Stimulated activated CD4-positive, alpha-beta T cell treated with anti-CD3 and anti-CD28 coated beads, Interleukin-4, amount 100 ng/mL, for 4 hours (primary cell): ENCODE data around the gene MSTO1.
"Not testable (repeated sequence)": the region's sequence is repeated elsewhere in the genome, so short reads cannot be mapped to it uniquely, and the experiment has no call there.

ENCODE experiments used
- DNase-seq, 2 experiments: peaks; one replicate each; pipeline ENCODE4 v3.0.0-alpha.2; 2020

MSTO1 gene

DNA sequence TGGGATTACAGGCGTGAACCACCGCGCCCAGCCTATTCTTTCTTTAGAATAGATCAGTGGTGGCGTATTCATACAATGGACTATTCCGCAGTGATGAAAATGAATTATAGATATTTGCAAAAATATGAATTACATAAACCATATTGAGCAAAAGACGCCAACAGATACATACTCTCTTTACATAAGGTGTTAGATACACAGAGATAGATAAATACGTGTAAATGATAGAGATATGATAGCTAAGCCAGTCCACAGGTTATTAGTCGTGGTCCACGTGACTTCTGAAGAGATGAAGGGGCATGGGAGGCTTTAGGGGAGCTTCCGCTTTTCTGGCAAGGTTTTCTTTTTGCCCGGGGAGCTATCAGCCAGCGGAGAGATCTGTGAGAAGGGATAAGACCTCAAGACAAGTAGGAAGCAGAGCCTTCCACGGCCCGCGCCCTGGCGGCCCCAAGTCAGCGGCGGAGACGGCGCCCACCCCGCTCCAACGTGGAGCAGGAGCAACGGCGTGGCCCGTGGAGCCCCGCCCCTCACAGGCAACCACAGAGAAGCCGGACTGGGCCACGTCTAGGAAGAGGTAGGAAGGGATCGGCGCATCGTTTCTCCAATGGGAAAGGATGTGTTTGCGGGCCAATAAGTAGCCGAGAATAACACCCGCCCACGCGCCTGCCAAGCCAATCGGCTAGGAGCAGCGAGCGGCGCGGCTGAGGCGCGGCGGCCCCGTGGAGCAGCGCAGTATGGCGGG, at the start of gene MSTO1:
TSS of gene MSTO1 (plus strand) at position 704 of the 742 bp plus-strand sequence. CDS start at position 735, 31 bp downstream.
- peak; percentile 98 for DNase-seq

DNA sequence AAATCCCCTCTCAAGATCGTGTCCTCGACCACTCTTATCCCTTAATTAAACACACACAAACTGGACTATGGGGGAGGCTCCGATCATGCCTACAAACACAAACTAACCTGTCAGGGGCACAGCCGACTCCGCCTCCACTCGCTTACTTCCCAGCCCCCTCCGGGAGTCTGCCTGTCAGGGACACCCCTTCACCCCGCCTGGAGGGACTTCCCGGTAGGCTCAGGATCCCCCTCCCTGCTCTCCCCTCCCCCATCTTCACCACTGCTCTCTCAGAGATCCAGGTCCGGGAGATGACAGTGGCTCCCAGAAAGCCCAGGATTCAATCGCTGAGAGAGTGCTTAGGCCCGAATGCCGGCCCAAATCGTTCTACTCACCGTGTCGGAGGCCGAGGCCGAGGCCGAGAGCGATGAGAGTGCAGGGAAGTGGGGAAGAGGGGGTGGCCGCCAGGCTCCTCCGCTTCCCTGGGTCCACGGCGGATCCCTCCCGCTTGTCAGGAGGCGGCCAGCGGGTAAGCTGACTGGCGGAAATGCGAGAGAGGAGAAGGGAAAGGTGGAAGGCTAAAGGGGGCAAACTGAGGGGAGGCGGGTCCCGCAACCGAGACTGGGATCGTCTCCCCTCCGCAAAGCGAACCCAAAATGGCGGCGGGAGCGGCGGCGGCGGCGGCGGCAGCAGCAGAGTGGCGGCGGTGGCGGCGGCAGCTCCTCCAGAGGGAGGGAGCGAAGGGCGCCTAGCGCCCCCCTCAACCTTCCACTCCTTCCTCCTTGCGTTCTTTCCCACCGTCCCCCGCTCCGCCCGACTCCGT, 48.0 kb upstream of the MSTO1 start:
- peak; percentile 5 to 56 for DNase-seq

DNA sequence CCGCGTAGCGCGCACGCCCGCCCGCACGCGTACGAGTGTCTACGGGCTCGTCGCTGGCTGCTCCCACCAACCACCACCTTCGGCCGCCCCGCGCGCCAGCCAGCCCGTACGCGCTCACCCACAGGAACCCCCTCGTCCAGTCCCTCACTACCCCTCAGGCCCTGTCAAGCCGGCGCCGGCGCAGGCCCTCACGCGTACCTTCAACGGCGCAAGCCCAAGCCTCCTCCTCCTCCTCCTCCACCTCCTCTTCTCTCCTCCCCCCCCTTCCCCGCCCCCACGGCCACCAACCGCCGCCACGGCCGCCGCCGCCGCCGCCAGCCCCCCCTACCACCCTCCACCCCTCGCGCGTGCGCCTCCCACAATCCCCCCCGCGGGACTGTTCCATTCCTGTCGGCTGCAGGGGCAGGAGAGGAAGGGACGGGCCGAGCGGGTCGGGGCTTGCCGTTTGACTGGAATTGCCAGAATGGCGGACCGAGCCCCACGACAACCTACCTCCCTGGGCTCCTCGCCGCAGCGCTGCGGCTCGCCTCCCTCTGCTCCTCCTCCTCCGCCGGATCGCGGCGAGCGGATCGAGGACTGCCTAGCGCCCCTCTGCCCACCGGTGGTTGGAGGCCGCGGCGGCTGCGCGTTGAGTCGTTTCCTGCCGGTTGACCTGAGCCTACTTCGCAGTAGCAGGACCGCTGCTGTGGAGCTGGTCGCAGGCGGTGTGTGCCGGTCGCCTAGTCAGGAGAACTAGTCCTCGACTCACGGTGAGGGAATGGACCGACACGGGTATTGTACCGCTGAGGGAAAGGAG, 47.2 kb upstream of the MSTO1 start, which contains the start of gene ASH1L:
TSS of gene ASH1L (minus strand) at position 223 of the 796 bp plus-strand sequence. CDS start 41,284 bp downstream, outside the sequence.
- peak; percentile 90 to 93 for DNase-seq

DNA sequence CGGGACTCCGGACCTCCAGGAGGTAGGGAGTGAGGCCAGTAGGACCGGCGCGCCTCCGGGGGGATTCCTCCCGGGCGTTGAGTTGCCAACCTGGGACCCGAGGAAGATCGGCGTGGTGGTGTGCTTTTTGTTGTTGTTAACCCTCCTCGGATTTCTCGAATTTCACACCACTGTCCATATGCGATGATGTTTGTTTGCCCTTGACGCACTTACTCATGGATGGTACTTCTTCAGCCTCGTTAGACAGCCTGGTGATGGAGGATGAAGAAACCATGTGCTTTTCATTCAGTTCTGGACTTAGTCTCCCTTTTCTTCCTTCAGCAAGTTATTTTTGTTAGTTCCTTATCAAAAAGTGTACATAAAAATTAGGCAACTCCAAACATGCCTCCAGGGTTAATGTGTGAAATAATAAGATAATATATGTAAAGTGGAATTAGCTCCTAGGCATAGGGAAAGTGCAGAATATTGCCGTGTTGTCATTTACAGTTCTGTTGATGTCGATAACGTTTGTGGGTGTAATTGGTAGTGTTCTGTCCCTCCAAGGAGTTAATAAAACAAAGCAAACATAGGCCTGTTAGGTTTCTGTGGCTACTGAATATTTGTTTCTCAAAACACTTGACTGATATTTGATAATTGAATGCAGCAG, 46.5 kb upstream of the MSTO1 start:
- DNase-seq = not testable (repeated sequence)

DNA sequence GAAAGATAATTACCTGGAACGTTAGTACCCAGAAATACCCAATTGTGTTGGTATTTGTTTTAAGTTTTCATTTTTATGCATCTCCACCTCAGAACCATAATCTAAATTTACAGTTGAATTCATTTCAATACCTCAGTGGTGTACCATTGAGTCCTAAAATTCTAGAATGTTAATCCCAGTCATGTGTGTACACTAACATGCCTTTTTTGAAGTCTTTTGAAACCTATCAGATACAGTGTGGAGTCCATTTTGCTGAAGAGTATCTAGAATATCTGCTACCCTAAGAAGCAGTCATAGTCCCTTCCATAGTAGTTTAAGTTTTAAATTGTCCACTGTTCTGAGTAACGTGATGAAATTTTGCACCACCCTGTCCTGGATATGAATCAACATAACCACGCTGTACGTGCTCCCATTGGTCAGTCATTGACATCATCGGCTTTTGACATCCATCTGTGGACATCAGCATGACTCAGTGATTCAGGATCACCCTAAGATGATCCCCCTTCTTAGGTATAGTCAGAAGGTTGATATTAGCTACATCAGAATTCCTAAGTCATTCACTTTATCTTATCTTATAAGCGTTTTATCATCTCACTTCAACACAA, 39.9 kb upstream of the MSTO1 start:
- no peak for DNase-seq

DNA sequence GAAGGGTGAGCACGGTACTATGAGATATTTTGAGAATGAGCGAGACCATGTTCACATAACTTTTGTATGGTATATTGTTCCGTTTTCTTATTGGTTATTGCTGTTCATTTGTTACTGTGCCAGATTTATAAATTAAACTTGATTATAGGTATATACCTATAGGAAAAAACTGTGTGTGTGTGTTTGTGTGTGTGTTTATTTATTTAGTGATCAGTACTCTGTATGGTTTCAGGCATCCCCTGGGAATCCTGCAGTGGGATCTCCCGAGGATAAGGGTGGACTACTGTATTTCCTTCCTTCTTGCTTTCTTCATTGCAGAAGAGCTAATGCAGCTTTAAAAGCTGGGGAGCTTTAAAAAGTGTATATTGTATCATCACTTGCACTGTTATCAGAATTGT, 39.4 kb upstream of the MSTO1 start:
- DNase-seq = no peak

DNA sequence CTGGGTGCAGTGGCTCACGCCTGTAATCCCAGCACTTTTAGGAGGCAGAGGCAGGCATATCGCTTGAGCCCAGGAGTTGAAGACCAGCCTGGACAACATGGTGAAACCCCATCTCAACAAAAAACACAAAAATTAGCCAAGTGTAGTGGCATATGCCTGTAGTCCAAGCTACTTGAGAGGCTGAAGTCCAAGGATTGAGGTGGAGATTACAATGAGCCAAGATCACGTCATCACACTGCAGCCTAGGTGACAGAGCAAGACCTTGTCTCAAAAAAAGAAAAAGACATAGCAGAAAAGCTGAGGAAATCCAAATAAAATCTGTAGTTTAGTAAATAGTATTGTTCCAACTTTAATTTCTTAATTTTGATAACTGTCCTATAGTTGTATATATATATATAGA, 35.9 kb upstream of the MSTO1 start:
- no peak for DNase-seq

DNA sequence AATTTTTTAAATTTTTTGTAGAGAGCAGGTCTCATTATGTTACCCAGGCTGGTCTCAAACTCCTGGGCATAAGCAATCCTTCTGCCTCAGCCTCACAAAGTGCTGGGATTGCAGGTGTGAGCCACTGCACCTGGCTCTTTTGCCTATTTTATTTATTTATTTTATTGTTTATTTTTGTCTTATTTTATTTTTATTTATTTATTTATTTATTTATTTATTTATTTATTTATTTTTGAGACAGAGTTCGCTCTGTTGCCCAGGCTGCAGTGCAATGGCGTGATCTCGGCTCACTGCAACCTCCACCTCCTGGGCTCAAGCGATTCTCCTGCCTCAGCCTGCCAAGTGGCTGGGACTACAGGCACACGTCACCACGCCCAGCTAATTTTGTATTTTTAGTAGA, 34.4 kb upstream of the MSTO1 start:
- DNase-seq = not testable (repeated sequence)

DNA sequence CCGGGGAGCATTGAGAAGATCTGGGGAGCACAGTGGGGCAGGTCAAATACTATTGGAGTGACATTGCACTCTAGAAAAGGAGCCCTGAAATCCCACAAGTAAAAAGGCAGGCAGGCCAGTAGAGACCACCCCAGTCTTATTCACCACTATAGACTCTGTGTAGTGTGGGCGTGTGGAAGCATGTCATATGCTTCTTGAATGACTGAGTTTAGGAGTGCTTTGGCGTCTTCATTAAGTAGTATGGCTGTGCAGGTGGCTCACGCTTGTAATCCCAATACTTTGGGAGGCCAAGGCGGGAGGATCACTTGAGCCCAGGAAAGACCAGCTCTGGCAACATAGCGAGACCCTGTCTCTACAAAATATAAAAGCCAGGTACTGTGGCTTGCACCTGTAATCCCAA, 26.2 kb upstream of the MSTO1 start:
- DNase-seq = not testable (repeated sequence)

DNA sequence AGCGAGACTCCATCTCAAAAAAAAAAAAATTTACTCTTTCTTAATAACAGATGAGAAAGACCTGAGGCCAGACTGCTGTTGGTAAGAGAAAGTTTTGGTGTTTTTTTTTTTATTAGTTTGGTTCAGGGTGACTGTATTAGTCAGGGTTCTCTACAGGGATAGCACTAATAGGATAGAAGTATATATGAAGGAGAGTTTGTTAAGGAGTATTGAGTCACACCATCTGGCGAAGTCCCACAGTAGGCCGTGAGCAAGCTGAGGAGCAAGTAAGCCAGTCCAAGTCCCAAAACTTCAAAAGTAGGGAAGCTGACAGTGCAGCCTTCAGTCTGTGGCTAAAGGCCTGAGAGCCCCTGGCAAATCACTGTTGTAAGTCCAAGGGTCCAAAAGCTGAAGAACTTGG, 20.7 kb upstream of the MSTO1 start:
- DNase-seq = not testable (repeated sequence)

DNA sequence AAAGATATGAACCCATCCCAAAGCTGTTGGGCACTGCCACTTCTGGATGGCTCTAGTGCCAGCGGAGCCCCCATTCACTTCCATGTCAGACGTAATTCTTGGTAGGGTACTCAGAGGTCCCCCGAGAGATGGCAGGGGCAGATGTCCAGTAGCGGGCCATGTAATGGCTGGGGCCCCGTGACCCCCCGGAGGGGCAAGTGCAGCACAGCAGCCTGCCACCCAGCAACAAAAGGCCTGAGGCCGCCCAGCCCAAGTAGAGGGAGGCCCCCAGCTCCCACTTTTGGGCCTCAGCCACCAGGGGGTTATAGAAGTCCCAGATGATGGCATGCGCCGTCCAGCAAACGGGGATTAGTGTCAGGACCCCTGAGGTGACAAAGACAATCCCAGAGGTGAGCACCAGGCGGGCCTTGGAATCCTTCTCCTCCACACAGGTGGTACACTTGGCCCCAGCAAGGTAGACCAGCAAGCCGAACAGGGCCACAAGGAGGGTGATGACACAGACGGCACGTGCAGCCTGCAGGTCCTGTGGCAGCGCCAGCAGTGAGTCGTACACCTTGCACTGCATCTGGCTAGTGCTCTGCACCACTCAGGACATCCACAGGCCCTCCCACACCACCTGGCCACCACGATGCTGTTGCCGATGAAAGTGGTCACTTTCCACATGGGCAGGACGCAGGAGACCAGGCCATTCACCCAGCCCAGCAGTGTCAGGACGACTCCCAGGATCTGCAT, 19.3 kb upstream of the MSTO1 start:
- DNase-seq = not testable (repeated sequence)

DNA sequence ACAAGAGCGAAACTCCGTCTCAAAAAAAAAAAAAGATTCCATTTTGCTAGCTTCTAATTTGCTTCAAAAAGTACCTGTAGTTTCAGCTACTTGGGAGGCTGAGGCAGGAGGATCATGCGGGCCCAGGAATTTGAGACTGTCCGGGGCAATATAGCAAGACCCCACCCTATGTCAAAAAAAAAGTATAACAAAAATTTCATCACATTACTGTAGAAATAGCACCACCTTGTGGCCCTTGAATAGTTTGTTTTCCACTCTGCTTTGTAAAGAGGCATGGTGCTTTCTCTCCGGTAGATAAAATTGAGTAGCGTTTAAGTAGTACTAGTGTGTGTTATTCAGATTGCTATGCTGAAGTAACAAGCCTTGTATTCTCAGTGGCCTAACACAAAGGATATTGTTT, 18.2 kb upstream of the MSTO1 start:
- DNase-seq = peak in 1 of 2 experiments; percentile 10

DNA sequence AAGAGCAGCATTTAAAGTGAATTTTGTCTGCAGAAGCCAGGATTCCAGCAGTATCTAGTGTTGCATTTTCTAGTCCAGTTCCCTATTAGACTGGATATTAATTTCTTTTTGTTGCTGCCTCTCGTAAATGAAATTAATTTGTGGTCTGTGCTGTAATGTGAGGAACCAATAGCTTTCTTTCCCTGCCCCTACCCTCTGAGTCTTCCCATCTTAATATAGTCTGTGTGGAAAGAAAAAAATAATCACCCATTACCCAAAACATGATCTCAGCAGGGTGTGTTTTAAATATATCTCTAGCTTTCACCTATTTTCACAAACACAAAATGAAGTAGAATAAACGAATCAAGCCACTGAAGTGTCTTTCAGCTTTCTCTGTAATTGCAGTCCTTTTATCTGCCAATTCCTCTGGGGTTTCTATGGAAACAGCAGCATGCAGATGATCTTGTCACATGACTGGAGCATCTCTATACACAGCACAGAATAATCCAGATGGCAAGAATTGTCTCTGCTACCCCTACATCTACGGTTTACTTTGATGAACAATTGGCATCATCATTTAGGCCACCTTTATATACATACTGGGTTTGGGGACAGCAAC, 14.0 kb upstream of the MSTO1 start:
- DNase-seq = not testable (repeated sequence)

DNA sequence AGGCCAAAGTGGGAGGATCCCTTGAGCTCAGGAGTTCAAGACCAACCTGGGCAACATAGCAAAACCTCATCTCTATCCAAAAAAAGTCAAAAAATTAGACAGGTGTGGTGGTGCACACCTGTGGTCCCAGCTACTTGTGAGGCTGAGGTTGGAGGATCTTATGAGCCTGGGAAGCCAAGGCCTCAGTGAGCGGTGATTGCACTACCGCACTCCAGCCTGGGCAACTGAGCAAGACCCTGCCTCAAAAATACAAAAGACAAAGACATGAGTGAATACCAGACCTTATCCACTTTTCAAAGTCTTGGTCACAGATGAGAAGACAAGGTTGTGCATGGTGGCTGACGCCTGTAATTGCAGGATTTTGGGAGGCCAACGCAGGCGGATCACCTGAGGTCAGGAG, 13.2 kb upstream of the MSTO1 start:
- no peak for DNase-seq

DNA sequence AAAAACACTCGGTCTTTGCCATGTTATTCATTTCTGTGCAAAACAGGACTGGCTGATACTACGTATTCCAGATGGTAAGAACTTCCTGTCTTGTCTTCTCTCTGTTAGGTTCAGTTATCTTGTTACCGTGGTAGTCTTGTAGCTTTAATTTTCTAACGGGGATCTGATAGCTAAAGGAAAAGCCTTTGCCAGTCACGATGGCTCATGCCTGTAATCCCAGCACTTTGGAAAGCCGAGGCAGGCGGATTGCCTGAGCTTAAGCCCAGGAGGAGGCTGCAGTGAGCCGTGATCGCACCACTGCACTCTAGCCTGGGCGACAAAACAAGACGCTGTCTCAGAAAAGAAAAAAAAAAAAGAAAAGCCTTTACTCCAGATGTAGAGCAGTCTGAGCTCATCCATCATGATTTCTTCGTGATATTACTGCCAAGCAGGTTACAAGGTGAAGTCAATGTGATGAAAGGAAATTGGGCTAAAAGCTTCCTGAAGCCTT, 11.1 kb upstream of the MSTO1 start:
- DNase-seq = no peak

DNA sequence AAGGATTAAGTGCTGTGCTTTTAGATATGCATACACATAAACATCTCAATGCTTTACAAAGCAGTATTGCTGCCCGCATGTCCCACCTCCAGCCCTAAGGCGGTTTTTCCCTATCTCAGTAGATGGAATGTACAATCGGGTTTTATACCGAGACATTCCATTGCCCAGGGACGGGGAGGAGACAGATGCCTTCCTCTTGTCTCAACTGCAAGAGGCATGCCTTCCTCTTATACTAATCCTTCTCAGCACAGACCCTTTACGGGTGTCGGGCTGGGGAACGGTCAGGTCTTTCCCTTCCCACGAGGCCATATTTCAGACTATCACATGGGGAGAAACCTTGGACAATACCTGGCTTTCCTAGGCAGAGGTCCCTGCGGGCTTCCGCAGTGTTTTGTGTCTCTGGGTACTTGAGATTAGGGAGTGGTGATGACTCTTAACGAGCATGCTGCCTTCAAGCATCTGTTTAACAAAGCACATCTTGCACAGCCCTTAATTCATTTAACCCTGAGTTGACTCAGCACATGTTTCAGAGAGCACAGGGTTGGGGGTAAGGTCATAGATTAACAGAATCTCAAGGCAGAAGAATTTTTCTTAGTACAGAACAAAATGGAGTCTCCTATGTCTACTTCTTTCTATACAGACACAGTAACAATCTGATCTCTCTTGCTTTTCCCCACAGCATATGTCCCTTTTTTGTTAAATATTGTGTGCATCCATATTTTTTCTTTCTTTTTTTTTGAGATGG, 10.0 kb upstream of the MSTO1 start:
- not testable (repeated sequence) for DNase-seq

DNA sequence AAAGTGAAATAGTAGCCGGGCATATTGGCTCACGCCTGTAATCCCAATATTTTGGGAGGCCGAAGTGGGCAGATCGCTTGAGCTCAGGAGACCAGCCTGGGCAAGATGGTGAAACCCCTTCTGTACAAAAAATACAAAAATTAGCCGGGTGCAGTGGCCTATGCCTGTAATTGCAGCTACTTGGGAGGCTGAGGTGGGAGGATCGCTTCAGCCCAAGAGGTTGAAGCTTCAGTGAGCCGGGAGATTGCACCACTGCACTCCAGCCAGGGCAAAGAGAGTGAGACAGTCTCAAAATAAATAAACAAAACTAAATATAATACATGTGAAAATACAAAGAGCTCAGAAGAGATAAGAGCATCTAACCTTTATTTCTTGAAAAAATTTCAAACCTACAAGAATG, 2.3 kb upstream of the MSTO1 start:
- no peak for DNase-seq

DNA sequence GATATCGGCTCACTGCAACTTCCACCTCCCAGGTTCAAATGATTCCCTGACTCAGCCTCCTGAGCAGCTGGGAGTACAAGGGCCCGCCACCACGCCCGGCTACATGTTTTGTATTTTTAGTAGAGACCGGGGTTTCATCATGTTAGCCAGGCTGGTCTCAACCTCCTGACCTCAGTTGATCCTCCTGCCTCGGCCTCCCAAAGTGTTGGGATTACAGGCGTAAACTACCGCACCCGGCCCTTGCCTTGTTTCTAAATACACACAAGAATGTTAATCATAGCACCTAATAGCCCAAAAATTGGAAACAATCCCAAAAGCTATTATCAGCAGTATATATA, 1.2 kb upstream of the MSTO1 start:
- no peak for DNase-seq

DNA sequence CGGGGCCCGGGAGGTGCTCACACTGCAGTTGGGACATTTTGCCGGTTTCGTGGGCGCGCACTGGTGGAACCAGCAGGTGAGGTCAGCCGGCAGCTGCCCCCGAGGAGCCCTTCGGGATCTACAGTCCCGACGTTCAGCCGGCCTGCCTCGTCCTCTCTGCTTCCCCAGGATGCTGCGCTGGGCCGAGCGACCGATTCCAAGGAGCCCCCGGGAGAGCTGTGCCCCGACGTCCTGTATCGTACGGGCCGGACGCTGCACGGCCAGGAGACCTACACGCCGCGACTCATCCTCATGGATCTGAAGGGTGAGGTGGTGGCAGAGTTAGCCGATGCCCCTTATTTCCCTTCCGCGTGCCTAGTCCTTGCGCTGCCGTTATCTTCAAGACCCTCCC, 234 bp downstream of the MSTO1 start:
- DNase-seq = not testable (repeated sequence)

DNA sequence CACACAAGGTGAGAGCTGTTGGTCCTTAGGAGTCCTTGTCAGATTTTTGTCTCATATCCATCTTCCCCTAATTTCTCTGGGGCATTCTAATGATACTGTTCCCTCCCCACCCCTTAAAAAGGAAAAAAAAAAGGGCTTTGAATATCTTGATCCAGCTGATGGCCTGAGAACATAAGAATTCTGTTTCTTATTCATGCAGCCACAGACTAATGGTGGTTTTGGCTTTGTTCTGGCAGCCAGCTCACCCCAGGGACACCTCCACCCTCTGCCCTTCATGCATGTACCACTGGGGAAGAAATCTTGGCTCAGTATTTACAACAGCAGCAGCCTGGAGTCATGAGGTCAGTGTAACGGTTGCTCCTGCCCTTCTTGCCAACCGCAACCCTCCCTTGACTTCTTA, 3.2 kb downstream of the MSTO1 start:
- DNase-seq = not testable (repeated sequence)
